ENCODE results near the gene LRRC49. TPM values are rescaled to one million over a fixed set of nuclear protein-coding genes. Genes with fewer than 3 reads are reported as not detected.
"Not testable (repeated sequence)": the region's sequence is repeated elsewhere in the genome, so short reads cannot be mapped to it uniquely, and the experiment has no call there.

The LRRC49 gene
- total RNA-seq, 1 donor from 2014 or later: 86.6 TPM

GRCh38 chr15:70920981-70921696, 28.5 kb downstream of the LRRC49 start:
- Histone ChIP-seq H3K27ac (replicated peaks) (no peak overlapping the region), H3K27me3 (ENCODE audit: low read depth) (no peaks in the 10 kb centered on the region), H3K4me1 (no peaks in the 10 kb centered on the region), H3K36me3 (no peaks in the 10 kb centered on the region), H3K9me3 (replicated peaks) (no peaks in the 10 kb centered on the region), H3K4me3 (no peak overlapping the region)
- intact Hi-C loops (cut with micrococcal nuclease): no loop called here
- DNase-seq: no peak
- TF ChIP-seq CTCF (IDR thresholded peaks at IDR 0.05; ENCODE audit: borderline replicate concordance): no peak

GRCh38 chr15:70922119-70922518, 29.5 kb downstream of the LRRC49 start:
- H3K27me3 ChIP-seq (ENCODE audit: low read depth): no peaks in the 10 kb centered on the region
- no peak for DNase-seq
- H3K27ac ChIP-seq (replicated peaks): no peak overlapping the region
- no peaks in the 10 kb centered on the region for H3K4me1 ChIP-seq
- H3K36me3 ChIP-seq: no peaks in the 10 kb centered on the region
- TF ChIP-seq CTCF (IDR thresholded peaks at IDR 0.05; ENCODE audit: borderline replicate concordance): no peak
- H3K9me3 ChIP-seq (replicated peaks): no peaks in the 10 kb centered on the region
- H3K4me3 ChIP-seq: no peak overlapping the region
- intact Hi-C loops (cut with micrococcal nuclease): no loop called here

- intact Hi-C loops (cut with micrococcal nuclease): no loop called here
- Histone ChIP-seq H3K9me3 (replicated peaks) (no peaks in the 10 kb centered on the region), H3K36me3 (no peaks in the 10 kb centered on the region), H3K27ac (replicated peaks) (no peak overlapping the region), H3K27me3 (ENCODE audit: low read depth) (no peaks in the 10 kb centered on the region), H3K4me1 (no peaks in the 10 kb centered on the region), H3K4me3 (no peak overlapping the region)
- no peak for TF ChIP-seq CTCF (IDR thresholded peaks at IDR 0.05; ENCODE audit: borderline replicate concordance)
- no peak for DNase-seq
Measured at GRCh38 chr15:70923311-70924080, 30.9 kb downstream of the LRRC49 start.

- H3K9me3 ChIP-seq (replicated peaks); H3K4me3 ChIP-seq; H3K27me3 ChIP-seq (ENCODE audit: low read depth); H3K27ac ChIP-seq (replicated peaks); H3K4me1 ChIP-seq; intact Hi-C loops (cut with micrococcal nuclease); H3K36me3 ChIP-seq; DNase-seq: not testable (repeated sequence)
Measured at GRCh38 chr15:70926914-70927313, 34.3 kb downstream of the LRRC49 start.

GRCh38 chr15:70931821-70932220, 39.2 kb downstream of the LRRC49 start:
- DNase-seq: no peak
- Histone ChIP-seq H3K4me1 (peaks cover 15% of the 10 kb centered on the region), H3K36me3 (no peaks in the 10 kb centered on the region), H3K4me3 (no peak overlapping the region), H3K9me3 (replicated peaks) (no peaks in the 10 kb centered on the region), H3K27me3 (ENCODE audit: low read depth) (no peaks in the 10 kb centered on the region), H3K27ac (replicated peaks) (no peak overlapping the region)
- intact Hi-C loops (cut with micrococcal nuclease): no loop called here
- TF ChIP-seq CTCF (IDR thresholded peaks at IDR 0.05; ENCODE audit: borderline replicate concordance): no peak

- Histone ChIP-seq H3K27me3 (ENCODE audit: low read depth) (no peaks in the 10 kb centered on the region), H3K4me3 (no peak overlapping the region), H3K36me3 (no peaks in the 10 kb centered on the region), H3K27ac (replicated peaks) (no peak overlapping the region), H3K4me1 (peaks cover 15% of the 10 kb centered on the region), H3K9me3 (replicated peaks) (no peaks in the 10 kb centered on the region)
- DNase-seq: no peak
- intact Hi-C loops (cut with micrococcal nuclease): no loop called here
- TF ChIP-seq CTCF (IDR thresholded peaks at IDR 0.05; ENCODE audit: borderline replicate concordance): no peak
Measured at GRCh38 chr15:70932397-70932796, 39.8 kb downstream of the LRRC49 start.

All from left ventricle myocardium inferior (tissue), 1 donor.